ENCODE data around the gene ERI3.

The ERI3 gene

GRCh38 chr1:44200336-44200735 lies 154.7 kb downstream of the ERI3 start:
- TF ChIP-seq CTCF (IDR thresholded peaks at IDR 0.05; ENCODE audit: insufficient read depth, low read length, poor library complexity, severe bottlenecking) (no peak), EZH2phosphoT487 (conservative IDR thresholded peaks at IDR 0.05; ENCODE audit: low read length) (no peak)
- Histone ChIP-seq H3K9me2 (replicated peaks; ENCODE audit: insufficient read depth, low read length) (no peaks in the 10 kb centered on the region), H3K9ac (ENCODE audit: low read length) (no peak overlapping the region), H3K27me3 (ENCODE audit: low read length) (no peaks in the 10 kb centered on the region), H2AFZ (ENCODE audit: low read depth, low read length, severe bottlenecking) (no peak overlapping the region), H3F3A (ENCODE audit: insufficient read depth) (no peaks in the 10 kb centered on the region), H4K20me1 (ENCODE audit: low read depth, low read length) (no peaks in the 10 kb centered on the region), H3K36me3 (ENCODE audit: low read length) (no peaks in the 10 kb centered on the region), H3K79me2 (ENCODE audit: insufficient read depth, low read length) (no peaks in the 10 kb centered on the region), H3K27ac (ENCODE audit: low read depth, low read length) (no peak overlapping the region), H3K4me3 (ENCODE audit: insufficient read depth, low read length, poor library complexity, severe bottlenecking) (no peak overlapping the region), H3K4me2 (ENCODE audit: low read depth, low read length, poor library complexity, severe bottlenecking) (no peak overlapping the region), H3K9me3 (ENCODE audit: insufficient read depth, low read length) (no peaks in the 10 kb centered on the region)

DNA sequence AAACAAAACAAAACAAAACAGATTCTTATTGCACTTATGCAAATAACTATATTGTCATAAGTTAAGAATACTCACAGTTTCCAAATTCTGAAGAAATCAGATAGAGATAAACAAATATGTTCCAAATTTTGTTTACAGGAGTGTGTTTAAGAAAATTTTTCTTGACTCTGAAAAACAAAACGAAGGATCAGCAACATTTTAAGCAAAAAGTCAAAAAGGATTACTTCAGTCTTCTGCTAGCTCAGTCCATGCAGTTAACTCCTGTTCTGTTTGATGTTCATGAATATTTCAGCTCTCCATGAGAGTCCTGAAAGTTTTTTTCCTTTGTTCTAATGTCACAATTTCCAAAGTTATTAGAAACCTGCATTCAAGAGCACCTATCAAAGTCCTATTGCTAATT lies 180.4 kb downstream of the ERI3 start:
- no peak overlapping the region for H3K27ac ChIP-seq (ENCODE audit: low read depth, low read length)
- no peak overlapping the region for H3K4me3 ChIP-seq (ENCODE audit: insufficient read depth, low read length, poor library complexity, severe bottlenecking)
- no peak overlapping the region for H3K4me2 ChIP-seq (ENCODE audit: low read depth, low read length, poor library complexity, severe bottlenecking)
- no peaks in the 10 kb centered on the region for H3K79me2 ChIP-seq (ENCODE audit: insufficient read depth, low read length)
- H3K9me3 ChIP-seq (ENCODE audit: insufficient read depth, low read length): peaks cover 27% of the 10 kb centered on the region; the same call in 1 of the 2 replicates
- peaks cover 5% of the 10 kb centered on the region; the same call in 1 of the 2 replicates for H3K36me3 ChIP-seq (ENCODE audit: low read length)
- H3K27me3 ChIP-seq (ENCODE audit: low read length): no peaks in the 10 kb centered on the region
- H2AFZ ChIP-seq (ENCODE audit: low read depth, low read length, severe bottlenecking): no peak overlapping the region
- no peak for TF ChIP-seq CTCF (IDR thresholded peaks at IDR 0.05; ENCODE audit: insufficient read depth, low read length, poor library complexity, severe bottlenecking)
- no peak for TF ChIP-seq EZH2phosphoT487 (conservative IDR thresholded peaks at IDR 0.05; ENCODE audit: low read length)
- H3K9me2 ChIP-seq (replicated peaks; ENCODE audit: insufficient read depth, low read length): no peaks in the 10 kb centered on the region
- no peaks in the 10 kb centered on the region for H3F3A ChIP-seq (ENCODE audit: insufficient read depth)
- H4K20me1 ChIP-seq (ENCODE audit: low read depth, low read length): no peaks in the 10 kb centered on the region
- H3K9ac ChIP-seq (ENCODE audit: low read length): no peak overlapping the region

Data from SU-DHL-6 (cell line).